ENCODE results near the gene ST3GAL5. TPM values are rescaled to one million over a fixed set of nuclear protein-coding genes. Genes with fewer than 3 reads are reported as not detected.

The ST3GAL5 gene
- total RNA-seq, 3 donors from 2014 or later = 20.8 to 52.5 (median 29.5) TPM

GRCh38 chr2:85905891-85906290 lies 17.1 kb upstream of the ST3GAL5 start:
- Histone ChIP-seq H3K36me3 (no peaks in the 10 kb centered on the region), H3K27me3 (no peaks in the 10 kb centered on the region), H3K27ac (peak overlapping the region; percentile 82 to 85), H3K4me1 (no peaks in the 10 kb centered on the region), H3K4me3 (no peak overlapping the region), H3K9me3 (no peaks in the 10 kb centered on the region)
- TF ChIP-seq CTCF (IDR thresholded peaks at IDR 0.05) (no peak), POLR2A (IDR thresholded peaks at IDR 0.05) (no peak), POLR2AphosphoS5 (IDR thresholded peaks at IDR 0.05) (no peak)
- no peak for DNase-seq (ENCODE audit: low spot score in 2 of 2)
- intact Hi-C loops (cut with DNase I; ENCODE audit: low total_unique reads) = no loop called here

DNA sequence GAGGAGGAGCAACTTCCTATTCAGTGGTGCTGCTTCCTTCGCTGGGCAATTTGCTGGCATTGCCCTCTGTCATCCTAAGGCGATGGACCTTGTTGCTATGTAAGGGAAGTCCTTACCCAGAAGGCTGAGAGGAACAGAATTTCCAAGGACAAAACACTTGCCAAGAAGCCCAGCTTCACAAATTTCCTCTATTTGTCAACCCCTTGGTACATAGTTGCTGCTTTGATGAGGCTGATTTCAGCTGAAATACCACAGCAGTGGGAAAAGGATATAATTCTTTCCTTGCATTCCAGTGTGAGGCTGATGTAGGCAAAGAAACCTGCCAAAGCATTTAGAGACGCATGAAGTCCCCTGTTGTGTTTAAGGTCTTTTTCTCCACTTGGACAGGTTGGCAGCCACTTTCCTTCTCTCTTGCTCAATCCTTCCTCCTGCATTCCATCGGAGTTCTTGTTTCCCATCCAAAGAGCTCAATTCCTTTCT lies 16.4 kb upstream of the ST3GAL5 start:
- Histone ChIP-seq H3K4me1 (no peaks in the 10 kb centered on the region), H3K27ac (peak overlapping the region; percentile 71 to 82), H3K27me3 (no peaks in the 10 kb centered on the region), H3K4me3 (no peak overlapping the region), H3K36me3 (no peaks in the 10 kb centered on the region), H3K9me3 (no peaks in the 10 kb centered on the region)
- peak in 1 of 2 donors; percentile 70 for DNase-seq (ENCODE audit: low spot score in 2 of 2)
- TF ChIP-seq POLR2AphosphoS5 (IDR thresholded peaks at IDR 0.05) (peak in 2 of 3 donors; percentile 54 to 88), POLR2A (IDR thresholded peaks at IDR 0.05) (no peak), CTCF (IDR thresholded peaks at IDR 0.05) (no peak)
- intact Hi-C loops (cut with DNase I; ENCODE audit: low total_unique reads) = no loop called here

- DNase-seq (ENCODE audit: low spot score in 2 of 2) = no peak
- TF ChIP-seq POLR2A (IDR thresholded peaks at IDR 0.05) (no peak), CTCF (IDR thresholded peaks at IDR 0.05) (no peak), POLR2AphosphoS5 (IDR thresholded peaks at IDR 0.05) (no peak)
- Histone ChIP-seq H3K27me3 (no peaks in the 10 kb centered on the region), H3K4me3 (no peak overlapping the region), H3K9me3 (no peaks in the 10 kb centered on the region), H3K4me1 (no peaks in the 10 kb centered on the region), H3K27ac (peak overlapping the region; percentile 71 to 82), H3K36me3 (no peaks in the 10 kb centered on the region)
- intact Hi-C loops (cut with DNase I; ENCODE audit: low total_unique reads) = no loop called here
Measured at GRCh38 chr2:85903849-85904248, 15.1 kb upstream of the ST3GAL5 start.

GRCh38 chr2:85902496-85902895 lies 13.7 kb upstream of the ST3GAL5 start:
- no peaks in the 10 kb centered on the region for H3K36me3 ChIP-seq
- H3K27me3 ChIP-seq = no peaks in the 10 kb centered on the region
- DNase-seq (ENCODE audit: low spot score in 2 of 2) = no peak
- H3K4me1 ChIP-seq = no peaks in the 10 kb centered on the region
- intact Hi-C loops (cut with DNase I; ENCODE audit: low total_unique reads) = no loop called here
- no peaks in the 10 kb centered on the region for H3K9me3 ChIP-seq
- TF ChIP-seq POLR2AphosphoS5 (IDR thresholded peaks at IDR 0.05) = no peak
- no peak for TF ChIP-seq CTCF (IDR thresholded peaks at IDR 0.05)
- no peak for TF ChIP-seq POLR2A (IDR thresholded peaks at IDR 0.05)
- no peak overlapping the region for H3K4me3 ChIP-seq
- H3K27ac ChIP-seq = no peak overlapping the region

DNA sequence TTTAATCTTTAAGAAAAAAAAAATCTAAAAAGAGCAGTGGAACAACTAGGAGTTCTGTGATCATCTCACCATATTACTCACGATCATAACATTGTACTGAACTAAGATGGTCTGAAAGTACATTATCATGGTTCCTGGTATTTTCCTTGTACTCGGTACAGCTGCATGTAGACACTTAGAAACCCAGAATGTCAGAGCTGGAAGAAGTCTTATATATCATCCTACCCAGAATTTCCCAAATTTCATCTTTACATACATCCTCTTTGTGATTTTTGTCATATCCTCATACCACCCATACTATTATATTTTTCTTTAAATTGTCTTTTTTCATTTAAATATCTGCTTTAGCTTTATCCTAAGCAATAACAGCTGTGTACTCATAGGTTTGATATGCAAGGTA lies 12.4 kb upstream of the ST3GAL5 start:
- no peak for DNase-seq (ENCODE audit: low spot score in 2 of 2)
- intact Hi-C loops (cut with DNase I; ENCODE audit: low total_unique reads) = no loop called here
- Histone ChIP-seq H3K27ac (no peak overlapping the region), H3K36me3 (no peaks in the 10 kb centered on the region), H3K4me3 (no peak overlapping the region), H3K9me3 (no peaks in the 10 kb centered on the region), H3K27me3 (no peaks in the 10 kb centered on the region), H3K4me1 (no peaks in the 10 kb centered on the region)
- no peak for TF ChIP-seq POLR2A (IDR thresholded peaks at IDR 0.05)
- no peak for TF ChIP-seq CTCF (IDR thresholded peaks at IDR 0.05)
- no peak for TF ChIP-seq POLR2AphosphoS5 (IDR thresholded peaks at IDR 0.05)
